OCI-LY7 (cell line): ENCODE measurements around the gene NMB.
"Not testable (repeated sequence)": the region's sequence is repeated elsewhere in the genome, so short reads cannot be mapped to it uniquely, and the experiment has no call there.

Experiments used
- CTCF ChIP-seq: fragments of 200-600 bp; sonication (generic); conservative IDR thresholded peaks from 2 replicates; pipeline ENCODE4 v1.5.1; 2014; ENCODE audit warnings: mild to moderate bottlenecking, antibody characterized with exemption, low read length, moderate library complexity, mixed read lengths
- EZH2phosphoT487 ChIP-seq: fragments of 200-600 bp; sonication (generic); IDR thresholded peaks from 2 replicates; pipeline ENCODE4 v1.6.1; 2018; ENCODE audit warnings: low read depth, borderline replicate concordance, mild to moderate bottlenecking, mixed run types, antibody characterized with exemption, low read length, moderate library complexity, mixed read lengths

- TF ChIP-seq CTCF, EZH2phosphoT487: not testable (repeated sequence)
Observed at GRCh38 chr15:84641871-84642270, 16.1 kb downstream of the NMB start.
